GM10248 (cell line): Measurements from ENCODE around the gene SRC.

Source experiments
- CTCF ChIA-PET: fragments of 300-600 bp; sonication (Branson Sonifier 250); formaldehyde crosslinking; extraction: SDS; loops from one replicate; lab custom pipeline; 2021; ENCODE audit warnings: antibody characterized with exemption; lab: Yijun Ruan, JAX
- POLR2A ChIA-PET: fragments of 350-650 bp; sonication (Branson Sonifier 250); formaldehyde crosslinking; extraction: SDS; loops from one replicate; lab custom pipeline; 2020; ENCODE audit warnings: antibody characterized with exemption; lab: Yijun Ruan, JAX
- DNase-seq: peaks from one replicate; pipeline ENCODE4 v3.0.0; 2012; ENCODE audit errors: extremely low spot score
- TF ChIP-seq, protein P1 (sequence below): IDR thresholded peaks from 2 replicates; pipeline ENCODE4 v1.5.1; 2012; ENCODE audit warnings: mild to moderate bottlenecking, low read depth; ENCODE audit errors: extremely low read depth, missing control alignments, control extremely low read depth

SRC gene

DNA sequence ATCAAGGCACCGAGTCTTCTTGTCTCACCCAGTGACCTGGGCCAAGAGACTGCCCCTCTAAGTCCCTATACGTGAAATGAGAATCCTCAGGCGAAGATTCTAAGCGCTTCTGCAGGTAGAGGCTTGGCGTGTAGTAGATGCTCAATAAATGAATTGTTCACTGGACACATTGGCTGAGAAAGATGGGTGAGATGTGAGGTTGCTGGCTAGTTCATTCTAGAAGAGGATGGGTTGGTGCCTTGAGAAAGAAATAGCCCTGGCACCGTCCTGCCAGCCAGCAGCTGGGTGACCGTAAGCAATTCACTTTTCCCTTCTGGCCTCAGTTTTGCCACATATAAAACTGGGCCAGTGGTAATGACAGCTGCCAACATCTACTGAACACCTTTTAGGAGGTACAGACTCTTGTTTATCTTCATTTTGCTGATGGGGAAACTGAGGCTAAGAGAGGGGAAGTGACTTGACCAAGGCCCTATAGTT is 1.4 kb downstream of the SRC start:
- POLR2A ChIA-PET, result interaction anchor here (1.1 kb wide), 1 partner anchor 9 kb away, joined by 3 read pairs; no protein-coding TSS in a partner anchor
- TF ChIP-seq, protein P1, sequence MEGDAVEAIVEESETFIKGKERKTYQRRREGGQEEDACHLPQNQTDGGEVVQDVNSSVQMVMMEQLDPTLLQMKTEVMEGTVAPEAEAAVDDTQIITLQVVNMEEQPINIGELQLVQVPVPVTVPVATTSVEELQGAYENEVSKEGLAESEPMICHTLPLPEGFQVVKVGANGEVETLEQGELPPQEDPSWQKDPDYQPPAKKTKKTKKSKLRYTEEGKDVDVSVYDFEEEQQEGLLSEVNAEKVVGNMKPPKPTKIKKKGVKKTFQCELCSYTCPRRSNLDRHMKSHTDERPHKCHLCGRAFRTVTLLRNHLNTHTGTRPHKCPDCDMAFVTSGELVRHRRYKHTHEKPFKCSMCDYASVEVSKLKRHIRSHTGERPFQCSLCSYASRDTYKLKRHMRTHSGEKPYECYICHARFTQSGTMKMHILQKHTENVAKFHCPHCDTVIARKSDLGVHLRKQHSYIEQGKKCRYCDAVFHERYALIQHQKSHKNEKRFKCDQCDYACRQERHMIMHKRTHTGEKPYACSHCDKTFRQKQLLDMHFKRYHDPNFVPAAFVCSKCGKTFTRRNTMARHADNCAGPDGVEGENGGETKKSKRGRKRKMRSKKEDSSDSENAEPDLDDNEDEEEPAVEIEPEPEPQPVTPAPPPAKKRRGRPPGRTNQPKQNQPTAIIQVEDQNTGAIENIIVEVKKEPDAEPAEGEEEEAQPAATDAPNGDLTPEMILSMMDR, result no peak
- CTCF ChIA-PET, result interaction anchor here (2.2 kb wide), 1 partner anchor 77 kb away, joined by 8 read pairs; no protein-coding TSS in a partner anchor
- DNase-seq, result no peak

DNA sequence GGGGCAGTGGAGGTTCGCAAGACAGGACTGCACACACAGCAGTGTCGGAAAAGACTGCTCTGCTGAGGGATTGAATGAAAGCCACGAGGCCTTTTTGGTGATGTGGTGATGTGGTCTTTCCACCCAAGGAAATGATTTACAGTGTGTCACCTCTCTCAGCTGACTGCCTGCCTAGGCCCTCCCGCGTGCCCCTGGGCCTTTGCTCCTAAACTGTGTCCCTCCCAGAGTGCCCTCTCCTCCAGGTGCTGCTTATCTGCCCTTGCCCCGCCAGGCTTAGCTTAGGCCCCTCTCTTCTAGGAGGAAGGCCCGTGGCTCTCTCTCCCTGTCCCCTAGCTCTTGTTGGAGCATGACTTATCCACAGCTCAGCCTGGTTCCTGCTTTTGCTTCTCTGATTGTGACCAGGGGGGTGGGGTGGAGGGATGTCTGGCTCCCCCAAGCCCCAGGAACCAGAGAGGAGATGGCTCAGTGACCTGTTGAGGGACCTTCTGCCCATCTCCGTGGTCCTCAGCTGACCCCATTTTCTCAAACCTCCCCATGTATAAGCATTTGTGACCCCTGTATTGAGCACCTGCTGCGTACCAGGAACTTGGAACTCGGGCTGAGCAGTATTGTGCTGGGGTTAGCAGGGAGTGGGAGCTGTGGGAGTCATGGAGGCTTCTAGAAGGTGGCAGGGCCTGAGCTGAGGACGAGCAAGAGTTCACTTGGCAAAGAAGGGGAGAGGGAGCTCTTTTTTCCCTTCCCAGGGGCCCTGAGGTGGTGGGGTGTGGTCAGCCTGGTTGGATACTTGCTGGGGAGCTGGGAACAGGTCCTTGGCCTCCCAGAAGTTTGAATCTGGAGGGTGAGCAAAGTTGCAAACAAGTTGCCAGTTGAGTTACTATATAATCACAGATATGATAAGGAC is 2.2 kb downstream of the SRC start:
- CTCF ChIA-PET, result interaction anchor here (2.2 kb wide), 1 partner anchor 78 kb away, joined by 8 read pairs; no protein-coding TSS in a partner anchor
- no peak for DNase-seq
- TF ChIP-seq, protein P1, result no peak
- POLR2A ChIA-PET, result interaction anchor here (1.1 to 1.3 kb wide), 2 partner anchors 8 to 12 kb away, joined by 3 read pairs; no protein-coding TSS in a partner anchor

DNA sequence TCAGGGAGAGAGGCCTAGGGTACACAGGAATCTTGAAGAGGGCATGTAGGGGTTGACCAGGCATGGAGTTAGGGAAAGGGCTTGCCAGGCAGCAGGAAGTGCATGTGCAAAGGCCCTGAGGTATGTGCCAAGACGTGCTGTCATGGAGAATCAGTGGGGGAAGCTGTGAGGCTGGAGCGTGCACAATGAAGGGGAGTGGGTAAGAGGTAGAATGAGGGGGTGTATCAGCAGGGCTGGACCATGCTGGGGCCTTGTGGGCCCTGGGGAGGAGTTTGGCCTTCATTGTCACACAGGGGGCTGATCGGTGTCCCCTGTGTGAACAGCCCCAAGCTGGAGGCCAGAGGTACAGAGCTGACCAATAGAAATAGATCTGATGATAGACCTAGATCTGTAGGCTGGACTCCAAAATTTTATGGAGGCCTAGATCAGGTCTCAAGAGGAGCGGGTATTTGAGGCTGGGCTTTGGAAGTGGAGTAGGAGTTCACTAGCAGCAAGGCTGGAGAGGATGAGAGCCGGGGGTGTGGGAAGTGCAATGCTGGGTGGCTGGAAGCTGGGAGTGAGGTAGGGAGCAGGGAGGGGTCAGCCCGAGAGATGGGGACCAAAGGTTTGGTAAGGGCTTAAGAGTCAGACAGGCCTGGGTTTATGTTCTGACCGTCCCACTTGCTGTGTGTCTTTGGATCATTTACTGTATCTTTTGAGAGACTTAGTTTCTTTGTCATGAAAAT is 3.0 kb downstream of the SRC start:
- no peak for DNase-seq
- ChIA-PET POLR2A (interaction anchor here (1.3 kb wide), 1 partner anchor 12 kb away, joined by 3 read pairs; no protein-coding TSS in a partner anchor), CTCF (interaction anchor here (0.8 to 2.2 kb wide), 2 partner anchors 79 to 154 kb away, joined by 3 to 8 read pairs; no protein-coding TSS in a partner anchor)
- TF ChIP-seq, protein P1, result no peak

DNA sequence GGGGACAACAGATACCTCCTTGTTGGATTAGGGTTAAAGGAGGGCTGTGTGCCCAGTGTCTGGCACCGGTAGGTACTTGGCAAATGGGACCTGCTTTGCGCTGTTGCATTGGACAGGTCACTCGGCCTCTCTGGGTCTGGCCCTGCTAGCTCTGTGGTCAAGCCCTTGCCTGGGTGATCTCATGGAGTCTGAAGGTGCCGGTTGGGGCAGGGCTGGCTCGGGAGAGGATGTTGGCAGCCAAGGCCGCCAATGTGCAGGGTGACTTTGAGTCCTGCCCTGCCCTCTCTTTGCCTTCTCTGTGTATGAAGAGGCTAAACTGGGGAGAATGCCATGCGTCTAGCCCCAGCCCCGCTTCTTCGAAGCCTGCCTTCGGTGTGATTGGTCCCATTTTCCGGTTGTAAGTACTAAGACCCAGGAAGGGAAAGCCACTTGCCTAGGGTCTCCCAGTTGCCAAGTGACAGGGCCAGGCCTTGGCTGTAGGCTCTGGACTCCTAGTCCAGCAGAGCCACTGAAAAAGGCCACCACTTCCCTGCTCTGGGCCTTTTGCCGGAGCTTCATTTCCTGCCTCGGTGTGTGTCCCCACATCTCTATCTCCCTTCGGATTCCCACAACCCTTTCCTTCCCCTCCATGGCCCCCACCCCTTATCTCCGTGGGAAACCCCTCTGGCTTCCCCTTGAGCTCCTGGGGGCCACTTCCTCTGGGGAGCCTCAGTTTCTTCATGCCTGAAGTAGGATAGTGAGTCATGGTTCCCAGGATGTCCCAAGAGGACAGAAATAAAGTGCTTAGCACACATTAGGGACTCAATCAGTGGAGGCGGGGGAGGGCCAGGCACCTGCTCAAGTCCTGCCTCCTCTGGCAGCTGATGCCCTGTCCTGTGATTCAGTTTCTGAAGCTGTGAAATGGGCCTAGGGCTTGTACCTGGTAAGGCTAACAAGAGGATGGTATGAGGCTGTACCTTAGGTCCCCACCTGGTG is 3.9 kb downstream of the SRC start:
- CTCF ChIA-PET, result interaction anchor here (0.8 to 1.9 kb wide), 4 partner anchors 35 to 154 kb away, joined by 3 to 6 read pairs (median 4); no protein-coding TSS in a partner anchor
- POLR2A ChIA-PET, result no interaction called here
- DNase-seq, result no peak
- TF ChIP-seq, protein P1, result no peak

DNA sequence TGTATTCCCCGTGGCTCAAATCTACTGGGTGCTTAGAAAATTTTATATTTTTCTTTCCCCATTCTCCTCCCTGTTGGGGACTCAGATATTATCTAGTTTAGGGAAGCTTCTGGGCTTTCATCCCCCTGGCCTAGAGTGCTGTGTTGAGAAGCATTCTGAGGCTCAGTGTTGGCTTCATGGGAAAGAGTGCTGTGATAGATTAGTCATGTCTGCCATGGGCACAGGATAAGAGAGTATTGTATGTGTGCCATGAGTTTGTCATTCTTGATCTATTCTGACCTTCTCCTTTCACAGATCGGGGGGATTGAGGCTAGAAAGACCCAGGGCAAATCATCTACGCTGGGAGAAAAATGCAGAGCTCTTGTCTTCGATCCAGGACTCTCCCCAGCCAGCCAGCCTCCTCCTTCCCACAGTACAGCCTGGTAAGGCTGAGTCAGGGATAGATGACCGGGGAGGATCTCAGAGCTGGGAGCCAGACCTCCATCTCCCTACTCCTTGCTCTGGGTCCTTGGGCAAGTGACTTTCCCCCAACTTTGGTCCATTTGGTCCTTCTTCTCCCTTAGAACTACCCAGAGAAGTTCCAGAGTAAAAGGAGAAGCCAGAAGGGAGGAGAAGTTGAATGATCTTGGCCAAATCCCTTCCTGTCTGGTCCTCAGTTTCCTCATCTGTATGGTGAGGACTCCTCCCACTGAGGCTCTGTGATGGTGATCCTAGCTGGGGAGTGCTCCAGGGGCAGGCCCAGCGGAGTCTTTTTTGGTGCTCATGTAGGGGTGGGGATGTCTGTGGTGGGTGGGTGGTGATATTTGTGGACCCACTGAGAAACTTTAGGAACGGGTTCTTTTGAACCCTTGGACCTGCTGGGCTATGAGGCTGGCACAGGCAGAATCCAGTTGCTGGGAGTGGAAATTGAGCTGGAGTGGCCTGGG is 5.0 kb downstream of the SRC start:
- TF ChIP-seq, protein P1, result no peak
- no peak for DNase-seq
- CTCF ChIA-PET, result interaction anchor here (0.8 to 1.9 kb wide), 9 partner anchors 14 to 82 kb away, joined by 3 to 7 read pairs (median 3); no protein-coding TSS in a partner anchor
- POLR2A ChIA-PET, result no interaction called here
